Naive thymus-derived CD4-positive, alpha-beta T cell (primary cell): ENCODE data around the gene OR9K2. TPM values are rescaled to one million over a fixed set of nuclear protein-coding genes. Genes with fewer than 3 reads are reported as not detected.

Experiments
- polyA plus RNA-seq, 2 donors: library from polyadenylated mRNA; unstranded; fragments of 300-500 nt; fragmentation: Illumina TruSeq; gene quantifications; one replicate each; pipeline ENCODE4 v1.2.3, GENCODE V29; 2021
- total RNA-seq, 6 experiments: library from RNA in 5 of 6; stranded (reverse) in 5 of 6; gene quantifications; 1 replicate in 5 of 6; 2 replicates in 1 of 6; pipeline ENCODE4 v1.2.3 and lab custom pipeline; 2021 to 2026

The OR9K2 gene
- total and polyA plus RNA-seq, 7 experiments from 2014 or later = not detected

Other genes starting within 250 kb of the OR9K2 start
- 100 to 1,000 TPM; 120 to 301 (median 186) TPM for gene TESPA1, start 141.6 kb upstream of the OR9K2 start, total RNA-seq
- 100 to 1,000 TPM; 183 to 314 TPM for gene TESPA1, start 141.6 kb upstream of the OR9K2 start, polyA plus RNA-seq
- under 1 TPM in 1 of 5 experiments, not detected in 4; 0.11 TPM for gene NEUROD4, start 106.4 kb upstream of the OR9K2 start, total RNA-seq
- gene NEUROD4, start 106.4 kb upstream of the OR9K2 start, polyA plus RNA-seq = not detected
- not detected for gene OR10A7, start 94.6 kb downstream of the OR9K2 start, total RNA-seq
- not detected for gene OR10A7, start 94.6 kb downstream of the OR9K2 start, polyA plus RNA-seq
- not detected for gene OR6C74, start 118.2 kb downstream of the OR9K2 start, total RNA-seq
- not detected for gene OR6C74, start 118.2 kb downstream of the OR9K2 start, polyA plus RNA-seq
- gene OR6C6, start 170.2 kb downstream of the OR9K2 start, total RNA-seq = not detected
- gene OR6C6, start 170.2 kb downstream of the OR9K2 start, polyA plus RNA-seq = not detected
- not detected for gene OR6C1, start 187.9 kb downstream of the OR9K2 start, total RNA-seq
- gene OR6C1, start 187.9 kb downstream of the OR9K2 start, polyA plus RNA-seq = not detected
- gene OR6C3, start 204.3 kb downstream of the OR9K2 start, total RNA-seq = not detected
- not detected for gene OR6C3, start 204.3 kb downstream of the OR9K2 start, polyA plus RNA-seq
- gene OR6C75, start 236.6 kb downstream of the OR9K2 start, total RNA-seq = not detected
- gene OR6C75, start 236.6 kb downstream of the OR9K2 start, polyA plus RNA-seq = not detected